HEK293T (cell line): ENCODE measurements around the gene CDH4.

Experiments used
- FOXM1 ChIP-seq: fragments of 450-650 bp; IDR thresholded peaks from 2 replicates; pipeline ENCODE4 v1.6.1; 2017; ENCODE audit warnings: mild to moderate bottlenecking, borderline replicate concordance
- SUZ12 ChIP-seq: fragments of 450-650 bp; IDR thresholded peaks from 2 replicates; pipeline ENCODE4 v1.6.1; 2016; ENCODE audit warnings: mild to moderate bottlenecking

GRCh38 chr20:61911824-61912223 lies 659.8 kb downstream of the CDH4 start:
- no peak for TF ChIP-seq SUZ12
- TF ChIP-seq FOXM1: no peak
